Left ventricle myocardium inferior (tissue), 1 donor: ENCODE data around the gene MLEC. TPM values are rescaled to one million over a fixed set of nuclear protein-coding genes. Genes with fewer than 3 reads are reported as not detected.

Source experiments
- DNase-seq: peaks from one replicate; pipeline ENCODE4 v3.0.0-alpha.2; 2020
- H3K27ac ChIP-seq: fragments of 200-600 bp; replicated peaks from 2 replicates; pipeline ENCODE4 v1.8.0; 2021
- H3K27me3 ChIP-seq: fragments of 200-600 bp; 2 replicates; pipeline ENCODE4 v1.8.0; 2021; ENCODE audit warnings: low read depth
- H3K36me3 ChIP-seq: fragments of 200-600 bp; 2 replicates; pipeline ENCODE4 v1.8.0; 2021
- H3K4me1 ChIP-seq: fragments of 200-600 bp; 2 replicates; pipeline ENCODE4 v1.8.0; 2021
- H3K4me3 ChIP-seq: fragments of 200-600 bp; 2 replicates; pipeline ENCODE4 v1.8.0; 2021; ENCODE audit warnings: mild to moderate bottlenecking, moderate library complexity
- H3K9me3 ChIP-seq: fragments of 200-600 bp; replicated peaks from 2 replicates; pipeline ENCODE4 v1.8.0; 2021
- intact Hi-C: fragments of 100-400 bp; cut with micrococcal nuclease; formaldehyde crosslinking; loops from one replicate; pipeline ENCODE4 v1.11.0; 2022
- total RNA-seq: library from RNA; stranded (reverse); fragmentation: NEBNext Ultra II Directional; extraction: Animal tissue kit (Norgen Biotek cat#: 25700); gene quantifications from one replicate; pipeline ENCODE4 v1.2.1, GENCODE V29; 2021
- TF ChIP-seq, protein P1 (sequence below): fragments of 200-600 bp; IDR thresholded peaks from 2 replicates; pipeline ENCODE4 v1.8.0; 2021; ENCODE audit warnings: antibody characterized with exemption, mild to moderate bottlenecking, borderline replicate concordance
- donor health status: DM: no; HTN: yes; CAD: no; lungs with severe emphysema.

MLEC gene
- total RNA-seq, 1 donor from 2014 or later = 120 TPM

DNA sequence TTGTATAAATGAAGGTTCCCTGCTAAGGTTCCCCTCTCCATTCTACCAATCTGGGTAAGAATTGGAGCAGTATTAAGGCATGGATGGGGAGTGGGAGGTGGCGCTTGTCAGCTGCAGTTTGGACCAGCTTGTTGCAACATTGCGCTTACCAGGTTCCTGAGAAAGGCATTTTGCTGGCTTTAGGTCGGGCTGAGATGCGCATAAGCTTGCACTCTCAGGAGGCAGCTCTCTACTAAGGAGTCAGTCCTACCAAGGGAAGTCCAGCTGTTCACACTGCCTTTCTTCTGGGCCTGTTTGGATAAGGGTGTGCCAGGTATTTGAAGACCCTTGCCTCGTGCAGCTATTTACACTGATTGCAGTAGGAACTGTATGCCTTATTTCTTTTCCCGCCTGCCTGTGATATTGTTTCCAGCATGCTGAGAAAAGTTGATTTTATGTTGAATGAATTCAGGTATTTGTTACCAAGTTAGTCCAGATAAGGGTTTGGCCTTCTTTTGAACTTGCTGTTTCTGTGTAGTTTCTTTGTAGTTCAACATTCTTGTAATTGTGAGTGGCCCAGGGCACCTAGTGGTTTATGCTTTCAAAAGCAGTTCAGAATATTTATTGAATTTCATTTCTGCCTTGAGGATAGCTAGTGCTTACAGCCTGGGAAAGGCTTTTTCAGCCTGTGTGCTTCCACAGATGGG, 2.6 kb downstream of the MLEC start:
- DNase-seq = no peak
- intact Hi-C loops = no loop called here
- no peaks in the 10 kb centered on the region for H3K9me3 ChIP-seq
- H3K27ac ChIP-seq = peak overlapping the region; percentile 98
- TF ChIP-seq, protein P1, sequence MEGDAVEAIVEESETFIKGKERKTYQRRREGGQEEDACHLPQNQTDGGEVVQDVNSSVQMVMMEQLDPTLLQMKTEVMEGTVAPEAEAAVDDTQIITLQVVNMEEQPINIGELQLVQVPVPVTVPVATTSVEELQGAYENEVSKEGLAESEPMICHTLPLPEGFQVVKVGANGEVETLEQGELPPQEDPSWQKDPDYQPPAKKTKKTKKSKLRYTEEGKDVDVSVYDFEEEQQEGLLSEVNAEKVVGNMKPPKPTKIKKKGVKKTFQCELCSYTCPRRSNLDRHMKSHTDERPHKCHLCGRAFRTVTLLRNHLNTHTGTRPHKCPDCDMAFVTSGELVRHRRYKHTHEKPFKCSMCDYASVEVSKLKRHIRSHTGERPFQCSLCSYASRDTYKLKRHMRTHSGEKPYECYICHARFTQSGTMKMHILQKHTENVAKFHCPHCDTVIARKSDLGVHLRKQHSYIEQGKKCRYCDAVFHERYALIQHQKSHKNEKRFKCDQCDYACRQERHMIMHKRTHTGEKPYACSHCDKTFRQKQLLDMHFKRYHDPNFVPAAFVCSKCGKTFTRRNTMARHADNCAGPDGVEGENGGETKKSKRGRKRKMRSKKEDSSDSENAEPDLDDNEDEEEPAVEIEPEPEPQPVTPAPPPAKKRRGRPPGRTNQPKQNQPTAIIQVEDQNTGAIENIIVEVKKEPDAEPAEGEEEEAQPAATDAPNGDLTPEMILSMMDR = no peak
- no peaks in the 10 kb centered on the region for H3K27me3 ChIP-seq
- peaks cover 7% of the 10 kb centered on the region for H3K36me3 ChIP-seq
- H3K4me1 ChIP-seq = peaks cover 90% of the 10 kb centered on the region
- H3K4me3 ChIP-seq = peak overlapping the region; percentile 97

DNA sequence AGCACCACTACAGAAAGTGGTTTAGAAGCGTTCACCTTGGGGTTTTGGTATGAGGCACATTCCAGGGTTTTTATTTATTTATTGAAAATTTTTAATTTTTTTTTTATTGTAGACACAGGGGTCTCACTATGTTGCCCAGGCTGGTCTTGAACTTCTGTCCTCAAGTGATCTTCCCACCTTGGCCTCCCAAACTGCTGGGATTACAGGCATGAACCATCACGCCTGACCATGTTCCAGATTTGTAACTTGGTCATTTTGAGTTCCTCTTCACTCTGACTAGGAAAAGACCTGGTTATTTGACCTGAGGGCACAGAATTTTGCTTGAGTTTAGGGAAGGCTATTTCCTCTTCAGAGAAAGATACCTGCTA, 3.1 kb downstream of the MLEC start:
- no peaks in the 10 kb centered on the region for H3K9me3 ChIP-seq
- H3K4me1 ChIP-seq = peaks cover 95% of the 10 kb centered on the region
- H3K4me3 ChIP-seq = peak overlapping the region; percentile 97
- intact Hi-C loops = no loop called here
- peak overlapping the region; percentile 98 for H3K27ac ChIP-seq
- no peaks in the 10 kb centered on the region for H3K27me3 ChIP-seq
- TF ChIP-seq, protein P1 = no peak
- peaks cover 12% of the 10 kb centered on the region for H3K36me3 ChIP-seq
- DNase-seq = no peak

DNA sequence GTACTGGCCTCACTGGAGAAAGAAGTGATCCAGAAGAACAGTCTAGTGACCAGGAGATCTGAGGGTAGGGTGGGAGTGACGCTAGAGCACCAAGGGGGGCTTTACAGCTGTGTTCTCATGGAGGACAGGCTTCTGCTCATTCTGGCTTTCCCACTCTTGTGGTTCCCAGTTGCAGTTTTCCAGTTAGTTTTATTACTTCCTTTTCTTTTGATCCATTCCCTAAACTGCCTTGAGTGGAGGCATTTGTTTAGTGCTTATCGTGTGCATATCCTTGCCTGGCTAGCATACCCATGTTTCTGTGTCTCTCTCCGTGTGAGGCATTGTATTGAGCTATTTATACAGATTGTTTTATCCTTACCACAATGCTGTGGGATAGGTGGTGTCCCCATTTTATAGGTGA, 4.0 kb downstream of the MLEC start:
- Histone ChIP-seq H3K27me3 (no peaks in the 10 kb centered on the region), H3K9me3 (no peaks in the 10 kb centered on the region), H3K36me3 (peaks cover 21% of the 10 kb centered on the region), H3K4me3 (peak overlapping the region; percentile 97), H3K4me1 (peaks cover 86% of the 10 kb centered on the region), H3K27ac (peak overlapping the region; percentile 98)
- TF ChIP-seq, protein P1 = no peak
- intact Hi-C loops = no loop called here
- DNase-seq = no peak

DNA sequence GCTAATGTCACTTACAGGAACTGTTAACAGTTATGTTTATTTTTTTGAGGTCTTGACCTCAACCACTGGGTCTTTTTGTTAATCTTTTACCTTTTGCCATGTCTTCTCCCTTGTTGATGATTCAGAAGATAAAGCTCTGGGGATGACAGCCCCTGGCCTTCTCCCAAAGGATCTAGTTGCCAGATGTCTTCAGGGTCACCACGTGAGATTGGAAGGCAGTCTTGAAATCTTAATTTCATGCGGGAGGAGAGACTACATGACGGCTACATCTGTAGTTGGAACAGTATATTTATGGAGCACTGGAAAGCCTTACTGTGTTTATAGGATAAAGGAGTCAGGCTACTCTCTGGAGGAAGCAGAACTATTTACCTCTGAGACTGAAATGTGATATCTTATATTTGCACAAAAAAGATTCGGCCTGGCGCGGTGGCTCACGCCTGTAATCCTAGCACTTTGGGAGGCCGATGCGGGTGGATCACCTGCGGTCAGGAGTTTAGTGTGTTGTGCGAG, 5.6 kb downstream of the MLEC start:
- no peak for DNase-seq
- intact Hi-C loops = no loop called here
- no peaks in the 10 kb centered on the region for H3K9me3 ChIP-seq
- H3K4me3 ChIP-seq = peak overlapping the region; percentile 97
- H3K36me3 ChIP-seq = peaks cover 37% of the 10 kb centered on the region
- peak overlapping the region; percentile 98 for H3K27ac ChIP-seq
- TF ChIP-seq, protein P1 = no peak
- peaks cover 86% of the 10 kb centered on the region for H3K4me1 ChIP-seq
- no peaks in the 10 kb centered on the region for H3K27me3 ChIP-seq

DNA sequence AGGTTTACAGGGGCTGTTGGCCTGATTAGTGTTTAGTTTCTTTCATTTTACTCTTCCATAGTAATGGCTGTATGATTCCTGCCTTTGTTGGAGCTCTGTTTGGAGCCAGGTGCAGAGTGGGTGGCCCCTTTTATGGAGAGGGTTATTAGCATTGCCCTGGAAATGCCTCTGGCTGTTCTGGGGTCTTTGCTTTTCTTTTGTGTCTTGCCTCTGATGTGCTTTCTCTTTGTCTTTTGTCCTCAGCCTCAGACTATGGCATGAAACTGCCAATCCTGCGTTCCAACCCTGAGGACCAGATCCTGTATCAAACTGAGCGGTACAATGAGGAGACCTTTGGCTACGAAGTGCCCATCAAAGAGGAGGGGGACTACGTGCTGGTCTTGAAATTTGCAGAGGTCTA, 6.9 kb downstream of the MLEC start:
- Histone ChIP-seq H3K9me3 (no peaks in the 10 kb centered on the region), H3K4me1 (peaks cover 86% of the 10 kb centered on the region), H3K27ac (peak overlapping the region; percentile 98), H3K36me3 (peaks cover 48% of the 10 kb centered on the region), H3K4me3 (no peak overlapping the region), H3K27me3 (no peaks in the 10 kb centered on the region)
- TF ChIP-seq, protein P1 = no peak
- DNase-seq = no peak
- intact Hi-C loops = no loop called here
